Stimulated activated CD4-positive, alpha-beta T cell treated with anti-CD3 and anti-CD28 coated beads, Interleukin-15, amount 100 ng/mL, for 24 hours (primary cell): ENCODE results near the gene TRABD.

Experiments used
- DNase-seq: peaks from one replicate; pipeline ENCODE4 v3.0.0-alpha.2; 2020

TRABD gene

DNA sequence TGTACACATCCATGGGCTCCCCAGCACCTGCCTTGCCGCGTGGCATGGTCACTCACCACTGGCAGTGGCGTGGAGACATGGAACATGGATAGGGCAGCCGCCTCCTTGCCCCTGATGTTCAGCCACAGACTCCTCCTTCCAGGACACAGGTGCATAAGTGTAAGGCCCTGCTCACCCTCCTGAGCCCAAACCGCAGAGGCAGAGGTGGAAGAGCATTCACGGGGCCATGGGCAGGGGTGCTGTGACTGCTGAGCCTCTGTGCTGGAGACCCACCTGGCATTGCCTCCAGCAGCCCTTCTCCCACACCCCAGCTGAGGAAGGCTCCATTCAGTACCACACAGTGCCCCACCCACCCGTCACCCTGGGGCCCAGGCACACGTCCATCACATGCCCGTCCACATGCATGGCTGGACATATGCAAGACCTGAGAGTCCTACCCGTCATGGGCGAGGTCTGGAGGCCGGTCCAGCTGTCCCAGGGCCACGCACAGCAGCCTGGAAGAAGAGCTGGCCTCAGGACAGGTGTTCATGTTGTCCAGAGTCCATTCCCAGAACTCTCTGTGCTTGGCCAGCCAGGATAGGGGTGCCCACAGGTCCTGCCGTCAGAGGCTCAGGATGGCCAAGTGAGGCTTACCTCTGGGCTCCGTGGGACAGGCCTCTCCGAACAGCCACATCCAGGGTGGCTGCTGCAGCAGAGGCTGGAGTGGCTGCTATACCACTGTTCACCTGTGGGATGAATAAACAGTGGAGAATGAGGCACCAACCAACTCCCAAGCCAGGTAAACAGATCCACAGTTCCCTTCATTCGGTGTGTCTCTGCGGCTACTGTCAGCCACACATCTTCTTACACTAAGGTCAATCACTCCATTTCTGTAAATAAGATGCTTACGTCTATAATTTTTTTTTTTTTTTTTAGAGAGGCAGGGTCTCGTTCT, 60.8 kb downstream of the TRABD start:
- no peak for DNase-seq

DNA sequence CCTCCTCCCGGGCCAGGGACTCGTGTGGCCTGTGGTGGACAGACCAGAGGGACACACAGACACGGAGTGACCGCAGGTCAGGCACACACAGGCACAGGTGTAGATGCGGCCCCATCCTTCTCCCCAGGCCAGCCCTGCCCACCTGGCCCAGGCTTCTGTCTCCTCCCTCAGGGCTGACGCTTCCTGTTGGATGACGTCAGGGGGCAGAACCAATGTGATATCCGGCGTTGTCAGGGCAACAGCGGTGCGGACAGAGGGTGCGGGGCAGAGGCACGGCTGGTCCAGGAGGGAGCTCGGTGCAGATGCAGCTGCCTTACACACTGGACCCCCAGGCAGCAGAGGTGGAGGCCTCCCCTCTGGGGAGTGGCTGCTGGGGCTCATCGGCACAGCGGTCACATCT, 62.0 kb downstream of the TRABD start:
- DNase-seq, result peak; percentile 40

DNA sequence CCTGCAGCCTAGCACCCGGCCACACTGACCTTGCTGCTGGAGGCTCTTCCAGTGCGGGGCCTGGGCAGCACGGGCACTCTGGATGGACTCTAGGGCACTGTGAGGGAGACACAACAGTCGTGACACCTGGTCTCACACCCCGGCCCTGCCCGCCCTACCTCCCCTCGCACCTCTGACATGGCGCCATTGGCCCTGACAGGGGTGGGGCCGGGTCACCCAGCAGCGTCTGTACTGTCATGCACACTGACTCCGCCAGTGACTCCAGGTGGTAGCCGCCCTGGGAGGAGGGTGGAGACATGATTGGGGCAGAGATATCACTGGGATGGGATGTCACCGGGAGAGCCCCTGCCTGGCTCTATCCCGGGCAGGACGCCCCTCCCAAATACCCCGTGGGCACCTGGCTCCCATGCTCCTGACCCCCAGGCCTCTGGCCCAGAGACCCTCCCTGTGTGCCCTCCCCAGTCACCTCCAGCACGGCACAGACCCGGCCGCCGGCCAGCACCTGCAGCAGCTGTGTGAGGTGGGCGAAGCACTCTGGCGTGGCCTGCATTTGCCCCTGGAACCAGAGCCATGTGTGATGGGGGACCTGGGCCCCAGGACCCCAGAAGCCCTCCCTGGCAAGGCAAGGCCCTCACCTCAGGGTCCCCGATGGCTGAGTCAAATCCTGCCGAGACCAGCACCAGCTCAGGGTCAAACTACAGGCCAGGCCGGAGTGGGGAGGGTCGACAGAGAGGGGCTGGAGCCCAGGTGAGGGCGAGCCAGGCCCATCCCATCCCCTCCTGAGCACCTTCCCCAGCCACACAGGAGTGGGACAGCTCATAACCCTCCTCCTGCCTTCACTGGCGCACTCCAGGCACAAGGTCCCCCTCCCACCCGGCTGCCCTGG, 62.7 kb downstream of the TRABD start:
- DNase-seq, result no peak
